ENCODE measurements around the gene SLC9A3.

SLC9A3 gene

GRCh38 chr5:454936-455335 is 69.3 kb downstream of the SLC9A3 start:
- H3K18ac ChIP-seq (ENCODE audit: low read length) = no peak overlapping the region
- peaks cover 2 to 6% of the 10 kb centered on the region in 2 experiments for H3K4me1 ChIP-seq (ENCODE audit: control insufficient read depth in 1 of 2, insufficient read depth in 2 of 2, low read length in 2 of 2)
- no peak overlapping the region for H2BK120ac ChIP-seq (ENCODE audit: insufficient read depth, low read length, poor library complexity)
- no peak overlapping the region for H3K4me2 ChIP-seq (ENCODE audit: low read length)
- peaks cover 6% of the 10 kb centered on the region for H3K9me3 ChIP-seq (ENCODE audit: insufficient read depth, low read depth, low read length)
- no peak overlapping the region for H4K8ac ChIP-seq (ENCODE audit: low read depth, low read length)
- H2BK5ac ChIP-seq (ENCODE audit: low read depth, low read length, poor library complexity) = no peak overlapping the region
- H3K36me3 ChIP-seq (ENCODE audit: control insufficient read depth in 1 of 2, insufficient read depth in 2 of 2, low read length in 2 of 2) = peaks cover 49 to 57% of the 10 kb centered on the region in 2 experiments
- WGBS (ENCODE audit: extremely low coverage, insufficient coverage, insufficient read length) = no CpG with 5 or more reads among the region's 11 CpGs
- H3K27me3 ChIP-seq (ENCODE audit: insufficient read depth, low read length) = no peaks in the 10 kb centered on the region
- H2AK5ac ChIP-seq (ENCODE audit: low read length) = no peak overlapping the region
- H3K4ac ChIP-seq (ENCODE audit: low read depth, low read length) = no peak overlapping the region
- H2BK12ac ChIP-seq (ENCODE audit: low read length) = no peak overlapping the region
- no peak overlapping the region for H3K14ac ChIP-seq (ENCODE audit: low read length)
- H3K4me3 ChIP-seq (ENCODE audit: low read depth, low read length) = no peak overlapping the region
- no peak overlapping the region for H3K9ac ChIP-seq (ENCODE audit: low read length)
- no peak overlapping the region for H3K27ac ChIP-seq (ENCODE audit: low read depth, low read length)
- no peaks in the 10 kb centered on the region for H3K79me2 ChIP-seq (ENCODE audit: control insufficient read depth, insufficient read depth, low read length, poor library complexity)
- H2AFZ ChIP-seq (ENCODE audit: insufficient read depth, low read length, poor library complexity) = no peak overlapping the region
- no peak overlapping the region for H4K91ac ChIP-seq (ENCODE audit: low read depth, low read length)
- no peak for DNase-seq
- no peaks in the 10 kb centered on the region for H3K79me1 ChIP-seq (ENCODE audit: low read length)
- H3K23ac ChIP-seq (ENCODE audit: low read length) = no peak overlapping the region
- H4K12ac ChIP-seq (ENCODE audit: low read depth, low read length) = no peak overlapping the region

GRCh38 chr5:453725-454481 is 70.3 kb downstream of the SLC9A3 start:
- H3K79me2 ChIP-seq (ENCODE audit: control insufficient read depth, insufficient read depth, low read length, poor library complexity) = no peaks in the 10 kb centered on the region
- H3K27ac ChIP-seq (ENCODE audit: low read depth, low read length) = no peak overlapping the region
- H3K79me1 ChIP-seq (ENCODE audit: low read length) = no peaks in the 10 kb centered on the region
- H3K4me2 ChIP-seq (ENCODE audit: low read length) = no peak overlapping the region
- no peak overlapping the region for H3K18ac ChIP-seq (ENCODE audit: low read length)
- H4K91ac ChIP-seq (ENCODE audit: low read depth, low read length) = no peak overlapping the region
- H3K36me3 ChIP-seq (ENCODE audit: control insufficient read depth in 1 of 2, insufficient read depth in 2 of 2, low read length in 2 of 2) = peaks cover 43 to 54% of the 10 kb centered on the region in 2 experiments
- H2BK5ac ChIP-seq (ENCODE audit: low read depth, low read length, poor library complexity) = no peak overlapping the region
- H3K4ac ChIP-seq (ENCODE audit: low read depth, low read length) = no peak overlapping the region
- no peak overlapping the region for H2BK120ac ChIP-seq (ENCODE audit: insufficient read depth, low read length, poor library complexity)
- H2AK5ac ChIP-seq (ENCODE audit: low read length) = no peak overlapping the region
- no peak overlapping the region for H4K8ac ChIP-seq (ENCODE audit: low read depth, low read length)
- H3K4me3 ChIP-seq (ENCODE audit: low read depth, low read length) = no peak overlapping the region
- peaks cover 2 to 6% of the 10 kb centered on the region in 2 experiments for H3K4me1 ChIP-seq (ENCODE audit: control insufficient read depth in 1 of 2, insufficient read depth in 2 of 2, low read length in 2 of 2)
- no peak overlapping the region for H3K23ac ChIP-seq (ENCODE audit: low read length)
- no peak overlapping the region for H3K14ac ChIP-seq (ENCODE audit: low read length)
- H3K9ac ChIP-seq (ENCODE audit: low read length) = no peak overlapping the region
- no peaks in the 10 kb centered on the region for H3K27me3 ChIP-seq (ENCODE audit: insufficient read depth, low read length)
- no peak for DNase-seq
- H2AFZ ChIP-seq (ENCODE audit: insufficient read depth, low read length, poor library complexity) = no peak overlapping the region
- H3K9me3 ChIP-seq (ENCODE audit: insufficient read depth, low read depth, low read length) = peaks cover 6% of the 10 kb centered on the region
- no peak overlapping the region for H2BK12ac ChIP-seq (ENCODE audit: low read length)
- H4K12ac ChIP-seq (ENCODE audit: low read depth, low read length) = no peak overlapping the region
- no CpG with 5 or more reads among the region's 16 CpGs for WGBS (ENCODE audit: extremely low coverage, insufficient coverage, insufficient read length)

- H3K23ac ChIP-seq (ENCODE audit: low read length) = no peak overlapping the region
- no peak overlapping the region for H2BK5ac ChIP-seq (ENCODE audit: low read depth, low read length, poor library complexity)
- no peak overlapping the region for H4K91ac ChIP-seq (ENCODE audit: low read depth, low read length)
- no peak overlapping the region for H3K4me2 ChIP-seq (ENCODE audit: low read length)
- H2AK5ac ChIP-seq (ENCODE audit: low read length) = no peak overlapping the region
- peaks cover 6% of the 10 kb centered on the region for H3K9me3 ChIP-seq (ENCODE audit: insufficient read depth, low read depth, low read length)
- WGBS (ENCODE audit: extremely low coverage, insufficient coverage, insufficient read length) = no CpG with 5 or more reads among the region's 17 CpGs
- no peak overlapping the region for H4K12ac ChIP-seq (ENCODE audit: low read depth, low read length)
- no peak for DNase-seq
- H3K36me3 ChIP-seq (ENCODE audit: control insufficient read depth in 1 of 2, insufficient read depth in 2 of 2, low read length in 2 of 2) = peaks cover 46 to 54% of the 10 kb centered on the region in 2 experiments
- H3K4me3 ChIP-seq (ENCODE audit: low read depth, low read length) = no peak overlapping the region
- H2BK120ac ChIP-seq (ENCODE audit: insufficient read depth, low read length, poor library complexity) = no peak overlapping the region
- H3K9ac ChIP-seq (ENCODE audit: low read length) = no peak overlapping the region
- no peaks in the 10 kb centered on the region for H3K79me1 ChIP-seq (ENCODE audit: low read length)
- H3K18ac ChIP-seq (ENCODE audit: low read length) = no peak overlapping the region
- H3K27me3 ChIP-seq (ENCODE audit: insufficient read depth, low read length) = no peaks in the 10 kb centered on the region
- H2AFZ ChIP-seq (ENCODE audit: insufficient read depth, low read length, poor library complexity) = no peak overlapping the region
- H3K79me2 ChIP-seq (ENCODE audit: control insufficient read depth, insufficient read depth, low read length, poor library complexity) = no peaks in the 10 kb centered on the region
- no peak overlapping the region for H3K27ac ChIP-seq (ENCODE audit: low read depth, low read length)
- H4K8ac ChIP-seq (ENCODE audit: low read depth, low read length) = no peak overlapping the region
- H3K14ac ChIP-seq (ENCODE audit: low read length) = no peak overlapping the region
- H2BK12ac ChIP-seq (ENCODE audit: low read length) = no peak overlapping the region
- no peak overlapping the region for H3K4ac ChIP-seq (ENCODE audit: low read depth, low read length)
- H3K4me1 ChIP-seq (ENCODE audit: control insufficient read depth in 1 of 2, insufficient read depth in 2 of 2, low read length in 2 of 2) = no peaks in the 10 kb centered on the region
These were observed 71.1 kb downstream of the SLC9A3 start for GRCh38 chr5:452978-453710.

- Histone ChIP-seq H2BK120ac (ENCODE audit: insufficient read depth, low read length, poor library complexity) (no peak overlapping the region), H3K9me3 (ENCODE audit: insufficient read depth, low read depth, low read length) (peaks cover 8% of the 10 kb centered on the region), H4K8ac (ENCODE audit: low read depth, low read length) (no peak overlapping the region), H3K27me3 (ENCODE audit: insufficient read depth, low read length) (no peaks in the 10 kb centered on the region), H3K36me3 (ENCODE audit: control insufficient read depth in 1 of 2, insufficient read depth in 2 of 2, low read length in 2 of 2) (peaks cover 47 to 55% of the 10 kb centered on the region in 2 experiments), H3K27ac (ENCODE audit: low read depth, low read length) (no peak overlapping the region), H2BK12ac (ENCODE audit: low read length) (no peak overlapping the region), H3K79me1 (ENCODE audit: low read length) (no peaks in the 10 kb centered on the region), H3K14ac (ENCODE audit: low read length) (no peak overlapping the region), H3K4me1 (ENCODE audit: control insufficient read depth in 1 of 2, insufficient read depth in 2 of 2, low read length in 2 of 2) (no peaks in the 10 kb centered on the region), H3K18ac (ENCODE audit: low read length) (no peak overlapping the region), H4K12ac (ENCODE audit: low read depth, low read length) (no peak overlapping the region), H2BK5ac (ENCODE audit: low read depth, low read length, poor library complexity) (no peak overlapping the region), H3K4ac (ENCODE audit: low read depth, low read length) (no peak overlapping the region), H3K79me2 (ENCODE audit: control insufficient read depth, insufficient read depth, low read length, poor library complexity) (no peaks in the 10 kb centered on the region), H4K91ac (ENCODE audit: low read depth, low read length) (no peak overlapping the region), H2AFZ (ENCODE audit: insufficient read depth, low read length, poor library complexity) (no peak overlapping the region), H3K4me2 (ENCODE audit: low read length) (no peak overlapping the region), H3K9ac (ENCODE audit: low read length) (no peak overlapping the region), H3K23ac (ENCODE audit: low read length) (no peak overlapping the region), H2AK5ac (ENCODE audit: low read length) (no peak overlapping the region), H3K4me3 (ENCODE audit: low read depth, low read length) (no peak overlapping the region)
- WGBS (ENCODE audit: extremely low coverage, insufficient coverage, insufficient read length) = no CpG with 5 or more reads among the region's 5 CpGs
- no peak for DNase-seq
These were observed 72.4 kb downstream of the SLC9A3 start for GRCh38 chr5:451587-452458.
